SU-DHL-6 (cell line): ENCODE results near the gene BMP10.

Experiments
- H2AFZ ChIP-seq: fragments of 200-600 bp; sonication (generic); 2 replicates; pipeline ENCODE4 v1.6.1; 2014; ENCODE audit warnings: low read depth, mild to moderate bottlenecking, moderate library complexity, mixed read lengths, antibody characterized with exemption, low read length; ENCODE audit not compliant: severe bottlenecking
- H3F3A ChIP-seq: fragments of 200-600 bp; shearing (Covaris generic); 2 replicates; pipeline ENCODE4 v1.6.0; 2016; ENCODE audit warnings: antibody characterized with exemption, mild to moderate bottlenecking; ENCODE audit not compliant: insufficient read depth
- H3K27ac ChIP-seq: fragments of 200-600 bp; sonication (generic); 2 replicates; pipeline ENCODE4 v1.5.1; 2016; ENCODE audit warnings: low read depth, mild to moderate bottlenecking, low read length, moderate library complexity, mixed read lengths
- H3K27me3 ChIP-seq: fragments of 200-600 bp; sonication (generic), shearing (Covaris generic); 2 replicates; pipeline ENCODE4 v1.6.0; 2014; ENCODE audit warnings: mild to moderate bottlenecking, low read length
- H3K36me3 ChIP-seq: fragments of 200-600 bp; sonication (generic); 2 replicates; pipeline ENCODE4 v1.6.1; 2014; ENCODE audit warnings: mild to moderate bottlenecking, low read length, mixed read lengths
- H3K4me2 ChIP-seq: fragments of 300-600, 200-600 bp; shearing (Covaris generic), sonication (generic); 2 replicates; pipeline ENCODE4 v1.6.0; 2014; ENCODE audit warnings: low read length, low read depth, mild to moderate bottlenecking; ENCODE audit not compliant: poor library complexity, severe bottlenecking
- H3K4me3 ChIP-seq: fragments of 200-600 bp; sonication (generic); 2 replicates; pipeline ENCODE4 v1.5.1; 2014; ENCODE audit warnings: antibody characterized with exemption, low read length, mild to moderate bottlenecking, mixed read lengths; ENCODE audit not compliant: insufficient read depth, poor library complexity, severe bottlenecking
- H3K79me2 ChIP-seq: fragments of 200-600 bp; sonication (generic); 2 replicates; pipeline ENCODE4 v1.6.1; 2014; ENCODE audit warnings: mild to moderate bottlenecking, low read length, moderate library complexity; ENCODE audit not compliant: insufficient read depth
- H3K9ac ChIP-seq: fragments of 200-600 bp; sonication (generic); 2 replicates; pipeline ENCODE4 v1.7.0; 2014; ENCODE audit warnings: mild to moderate bottlenecking, low read length
- H3K9me2 ChIP-seq: fragments of 200-600 bp; sonication (generic); replicated peaks from 2 replicates; pipeline ENCODE4 v1.6.1; 2014; ENCODE audit warnings: low read length; ENCODE audit not compliant: insufficient read depth
- H3K9me3 ChIP-seq: fragments of 200-600 bp; sonication (generic); 2 replicates; pipeline ENCODE4 v1.6.1; 2014; ENCODE audit warnings: low read length, mixed read lengths; ENCODE audit not compliant: insufficient read depth
- H4K20me1 ChIP-seq: fragments of 200-600 bp; sonication (generic); 2 replicates; pipeline ENCODE4 v1.6.1; 2014; ENCODE audit warnings: low read depth, mild to moderate bottlenecking, antibody characterized with exemption, low read length, moderate library complexity, mixed read lengths
- CTCF ChIP-seq: fragments of 200-600 bp; sonication (generic); IDR thresholded peaks from one replicate; pipeline ENCODE4 v1.5.1; 2017; ENCODE audit warnings: antibody characterized with exemption, mild to moderate bottlenecking, low read length, moderate library complexity; ENCODE audit not compliant: insufficient read depth, poor library complexity, severe bottlenecking
- EZH2phosphoT487 ChIP-seq: fragments of 200-600 bp; sonication (generic), shearing (Covaris generic); conservative IDR thresholded peaks from 2 replicates; pipeline ENCODE4 v1.6.1; 2018; ENCODE audit warnings: mild to moderate bottlenecking, antibody characterized with exemption, low read length, moderate library complexity, mixed read lengths

The BMP10 gene

GRCh38 chr2:68913359-68913758 is 42.2 kb upstream of the BMP10 start:
- H3F3A ChIP-seq: no peaks in the 10 kb centered on the region
- H3K4me3 ChIP-seq: no peak overlapping the region
- no peaks in the 10 kb centered on the region for H3K9me2 ChIP-seq
- H3K27ac ChIP-seq: no peak overlapping the region
- H3K79me2 ChIP-seq: no peaks in the 10 kb centered on the region
- no peaks in the 10 kb centered on the region for H4K20me1 ChIP-seq
- H3K9me3 ChIP-seq: no peaks in the 10 kb centered on the region
- no peaks in the 10 kb centered on the region for H3K27me3 ChIP-seq
- no peak overlapping the region for H3K9ac ChIP-seq
- no peaks in the 10 kb centered on the region for H3K36me3 ChIP-seq
- H3K4me2 ChIP-seq: no peak overlapping the region
- no peak overlapping the region for H2AFZ ChIP-seq
- no peak for TF ChIP-seq EZH2phosphoT487
- TF ChIP-seq CTCF: no peak

GRCh38 chr2:68912732-68913131 is 41.5 kb upstream of the BMP10 start:
- Histone ChIP-seq H3K9me2 (no peaks in the 10 kb centered on the region), H2AFZ (no peak overlapping the region), H3K36me3 (no peaks in the 10 kb centered on the region), H3K4me3 (no peak overlapping the region), H3F3A (peaks cover 4% of the 10 kb centered on the region; the same call in 1 of the 2 replicates), H3K27me3 (no peaks in the 10 kb centered on the region), H3K9me3 (no peaks in the 10 kb centered on the region), H3K27ac (no peak overlapping the region), H3K79me2 (no peaks in the 10 kb centered on the region), H3K4me2 (no peak overlapping the region), H3K9ac (no peak overlapping the region), H4K20me1 (no peaks in the 10 kb centered on the region)
- TF ChIP-seq CTCF (no peak), EZH2phosphoT487 (no peak)

- Histone ChIP-seq H3K36me3 (no peaks in the 10 kb centered on the region), H3K9me2 (no peaks in the 10 kb centered on the region), H3K27ac (no peak overlapping the region), H3F3A (peaks cover 4% of the 10 kb centered on the region; the same call in 1 of the 2 replicates), H3K4me2 (no peak overlapping the region), H3K27me3 (no peaks in the 10 kb centered on the region), H3K9me3 (no peaks in the 10 kb centered on the region), H3K9ac (no peak overlapping the region), H4K20me1 (no peaks in the 10 kb centered on the region), H3K79me2 (no peaks in the 10 kb centered on the region), H3K4me3 (no peak overlapping the region), H2AFZ (no peak overlapping the region)
- no peak for TF ChIP-seq EZH2phosphoT487
- TF ChIP-seq CTCF: no peak
Observed at GRCh38 chr2:68912111-68912510, 40.9 kb upstream of the BMP10 start.

- peaks cover 4% of the 10 kb centered on the region; the same call in 1 of the 2 replicates for H3F3A ChIP-seq
- H3K4me2 ChIP-seq: no peak overlapping the region
- H3K36me3 ChIP-seq: no peaks in the 10 kb centered on the region
- no peaks in the 10 kb centered on the region for H3K9me3 ChIP-seq
- H3K79me2 ChIP-seq: no peaks in the 10 kb centered on the region
- no peak for TF ChIP-seq EZH2phosphoT487
- TF ChIP-seq CTCF: no peak
- H2AFZ ChIP-seq: no peak overlapping the region
- H3K27me3 ChIP-seq: no peaks in the 10 kb centered on the region
- H3K4me3 ChIP-seq: no peak overlapping the region
- H3K27ac ChIP-seq: no peak overlapping the region
- no peak overlapping the region for H3K9ac ChIP-seq
- no peaks in the 10 kb centered on the region for H4K20me1 ChIP-seq
- no peaks in the 10 kb centered on the region for H3K9me2 ChIP-seq
Observed at GRCh38 chr2:68911709-68912108, 40.5 kb upstream of the BMP10 start.
